Activated naive CD8-positive, alpha-beta T cell treated with anti-CD3 and anti-CD28 coated beads for 36 hours (primary cell): ENCODE results near the gene CASS4. TPM values are rescaled to one million over a fixed set of nuclear protein-coding genes. Genes with fewer than 3 reads are reported as not detected.

Source experiments
- DNase-seq: peaks from one replicate; pipeline ENCODE4 v3.0.0; 2021
- H3K27ac Mint-ChIP-seq: one replicate; pipeline ENCODE4 v1.8.0; 2022; ENCODE audit warnings: mild to moderate bottlenecking, moderate library complexity, mixed read lengths
- H3K27me3 Mint-ChIP-seq: one replicate; pipeline ENCODE4 v1.8.0; 2022; ENCODE audit warnings: mild to moderate bottlenecking, mixed read lengths
- H3K36me3 Mint-ChIP-seq: one replicate; pipeline ENCODE4 v1.8.0; 2021; ENCODE audit warnings: mild to moderate bottlenecking, mixed read lengths
- H3K4me1 Mint-ChIP-seq: one replicate; pipeline ENCODE4 v1.8.0; 2021; ENCODE audit warnings: mixed read lengths
- H3K4me3 Mint-ChIP-seq: one replicate; pipeline ENCODE4 v1.8.0; 2022; ENCODE audit warnings: mild to moderate bottlenecking, moderate library complexity, mixed read lengths
- H3K9me3 Mint-ChIP-seq: one replicate; pipeline ENCODE4 v1.8.0; 2022; ENCODE audit warnings: mixed read lengths
- total RNA-seq, 2 experiments: library from RNA; stranded (reverse); gene quantifications; one replicate each; pipeline ENCODE4 v1.2.3, GENCODE V29; 2021

CASS4 gene
- total RNA-seq, 2 experiments from 2014 or later: 3.0 to 3.4 TPM

DNA sequence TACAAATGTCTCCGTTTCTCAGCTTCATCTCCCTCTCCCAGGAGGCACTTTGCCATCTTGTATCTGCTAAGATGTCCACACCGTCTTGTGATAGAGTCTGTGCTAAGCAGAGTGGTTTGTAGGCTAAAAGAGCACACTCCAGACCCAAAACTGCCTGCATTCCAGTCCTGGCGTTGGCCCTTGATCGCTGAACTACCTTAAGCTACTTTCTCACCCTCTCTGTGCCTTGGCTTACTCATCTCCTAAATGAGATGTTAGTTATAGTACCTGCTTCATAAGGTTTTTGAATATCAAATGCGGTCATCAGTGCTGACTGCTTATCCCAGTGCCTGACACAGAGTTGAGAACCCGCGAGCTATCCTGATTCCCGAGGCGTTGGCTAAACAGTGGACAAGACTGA, 14.0 kb downstream of the CASS4 start:
- Mint-ChIP-seq H3K9me3 (no peaks in the 10 kb centered on the region), H3K4me1 (peaks cover 82% of the 10 kb centered on the region), H3K27me3 (no peaks in the 10 kb centered on the region), H3K4me3 (no peak overlapping the region), H3K36me3 (peaks cover 24% of the 10 kb centered on the region), H3K27ac (peak overlapping the region; percentile 6)
- no peak for DNase-seq

DNA sequence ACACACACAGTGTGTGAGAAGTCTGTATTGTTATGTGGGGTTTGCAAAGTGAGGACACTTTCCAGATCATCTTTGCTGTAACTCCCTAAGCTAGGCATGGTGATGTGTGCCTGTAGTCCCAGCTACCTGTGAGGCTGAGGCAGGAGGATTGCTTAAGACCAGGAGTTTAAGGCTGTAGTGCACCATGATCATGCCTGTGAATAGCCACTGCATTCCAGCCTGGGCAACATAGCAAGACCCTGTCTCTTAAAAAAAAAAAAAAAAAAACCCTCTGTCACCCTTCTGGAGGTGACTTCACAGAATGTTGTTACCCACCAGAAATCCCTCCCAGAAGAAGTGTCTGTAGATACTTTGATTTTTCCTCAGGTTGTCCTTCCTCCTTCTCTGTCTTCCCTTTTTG, 14.9 kb downstream of the CASS4 start:
- Mint-ChIP-seq H3K27ac (no peak overlapping the region), H3K4me1 (peaks cover 77% of the 10 kb centered on the region), H3K9me3 (no peaks in the 10 kb centered on the region), H3K27me3 (no peaks in the 10 kb centered on the region), H3K4me3 (no peak overlapping the region), H3K36me3 (peaks cover 19% of the 10 kb centered on the region)
- no peak for DNase-seq

DNA sequence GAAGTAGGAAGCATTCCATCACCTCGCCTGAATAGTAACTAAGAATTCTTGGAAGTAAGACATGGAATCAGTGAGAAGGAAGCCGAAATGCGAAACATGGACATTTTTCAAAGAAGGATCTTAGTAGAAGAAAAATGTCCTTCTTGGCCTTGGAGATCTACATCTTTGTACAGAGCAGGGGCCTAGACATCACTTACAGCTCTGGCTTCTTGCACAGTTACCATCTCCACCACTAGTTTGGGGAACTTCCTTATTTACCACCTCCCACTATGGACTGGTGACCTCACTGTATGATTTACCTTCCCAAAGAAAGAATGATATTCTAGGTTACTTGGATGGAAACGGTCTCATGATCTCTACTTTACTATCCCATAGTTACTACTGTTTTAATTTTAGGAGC, 15.7 kb downstream of the CASS4 start:
- Mint-ChIP-seq H3K27me3 (no peaks in the 10 kb centered on the region), H3K4me3 (no peak overlapping the region), H3K4me1 (peaks cover 71% of the 10 kb centered on the region), H3K36me3 (peaks cover 16% of the 10 kb centered on the region), H3K9me3 (no peaks in the 10 kb centered on the region), H3K27ac (peak overlapping the region; percentile 34)
- DNase-seq: no peak

DNA sequence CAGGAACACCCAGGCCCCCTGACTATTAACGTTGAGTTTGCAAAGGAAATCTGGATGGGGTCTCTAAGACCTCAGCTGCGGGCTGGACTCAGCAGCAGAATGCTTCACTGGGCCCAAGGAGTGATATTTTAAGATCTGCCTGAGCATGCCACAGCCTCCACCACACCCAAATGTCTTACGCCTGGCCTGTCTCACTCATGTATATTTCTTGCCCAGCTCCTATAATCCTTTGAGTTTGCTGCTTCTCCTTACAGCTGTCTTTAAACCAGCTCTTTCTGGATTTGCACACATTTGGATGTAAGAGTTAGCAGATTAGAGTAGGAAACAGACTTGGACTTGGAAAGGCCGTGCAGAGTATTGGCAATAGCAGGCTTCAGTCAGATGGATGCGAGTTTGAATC, 16.4 kb downstream of the CASS4 start:
- Mint-ChIP-seq H3K4me1 (peaks cover 73% of the 10 kb centered on the region), H3K4me3 (no peak overlapping the region), H3K27ac (peak overlapping the region; percentile 93), H3K9me3 (no peaks in the 10 kb centered on the region), H3K36me3 (peaks cover 18% of the 10 kb centered on the region), H3K27me3 (no peaks in the 10 kb centered on the region)
- DNase-seq: no peak

- H3K4me1 Mint-ChIP-seq: peaks cover 73% of the 10 kb centered on the region
Measured at GRCh38 chr20:56428881-56429280, 16.8 kb downstream of the CASS4 start.

DNA sequence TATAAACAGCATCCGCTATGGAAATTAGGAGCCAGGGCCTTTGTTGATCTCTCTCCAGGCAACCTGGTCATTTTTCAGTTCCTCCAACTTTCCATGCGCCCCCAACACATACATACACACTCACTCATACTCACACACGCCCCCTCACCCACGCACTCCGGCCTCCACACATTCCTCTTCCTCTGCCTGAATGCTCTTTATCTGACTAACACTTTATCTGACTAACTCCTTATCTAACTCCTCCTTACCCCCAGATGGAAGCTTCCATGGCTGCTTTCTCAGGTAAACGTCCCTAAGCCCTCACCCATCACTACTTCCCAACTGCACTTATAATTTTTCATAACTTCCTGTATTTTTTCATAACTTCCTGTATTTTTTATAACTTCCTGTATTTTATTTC, 17.4 kb downstream of the CASS4 start:
- Mint-ChIP-seq H3K4me1 (peaks cover 73% of the 10 kb centered on the region), H3K9me3 (no peaks in the 10 kb centered on the region), H3K27me3 (no peaks in the 10 kb centered on the region), H3K27ac (peak overlapping the region; percentile 93), H3K4me3 (peak overlapping the region; percentile 79), H3K36me3 (peaks cover 21% of the 10 kb centered on the region)
- peak; percentile 55 for DNase-seq

More at GRCh38 chr20:56428881-56429280, 16.8 kb downstream of the CASS4 start:
- no peaks in the 10 kb centered on the region for H3K27me3 Mint-ChIP-seq
- H3K9me3 Mint-ChIP-seq: no peaks in the 10 kb centered on the region
- H3K36me3 Mint-ChIP-seq: peaks cover 18% of the 10 kb centered on the region
- H3K4me3 Mint-ChIP-seq: peak overlapping the region; percentile 79
- DNase-seq: no peak
- peak overlapping the region; percentile 93 for H3K27ac Mint-ChIP-seq

- Mint-ChIP-seq H3K36me3 (peaks cover 21% of the 10 kb centered on the region), H3K27ac (peak overlapping the region; percentile 93), H3K4me1 (peaks cover 69% of the 10 kb centered on the region), H3K27me3 (no peaks in the 10 kb centered on the region), H3K9me3 (no peaks in the 10 kb centered on the region), H3K4me3 (peak overlapping the region; percentile 79)
- DNase-seq: no peak
Measured at GRCh38 chr20:56429941-56430340, 17.9 kb downstream of the CASS4 start.

- DNase-seq: no peak
- H3K9me3 Mint-ChIP-seq: no peaks in the 10 kb centered on the region
- peaks cover 21% of the 10 kb centered on the region for H3K36me3 Mint-ChIP-seq
- H3K27ac Mint-ChIP-seq: peak overlapping the region; percentile 93
- no peaks in the 10 kb centered on the region for H3K27me3 Mint-ChIP-seq
- H3K4me3 Mint-ChIP-seq: peak overlapping the region; percentile 79
- H3K4me1 Mint-ChIP-seq: peaks cover 71% of the 10 kb centered on the region
Measured at GRCh38 chr20:56430461-56430860, 18.4 kb downstream of the CASS4 start.

GRCh38 chr20:56430957-56431356, 18.9 kb downstream of the CASS4 start:
- peak overlapping the region; percentile 19 for H3K27ac Mint-ChIP-seq
- H3K4me1 Mint-ChIP-seq: peaks cover 71% of the 10 kb centered on the region
- H3K9me3 Mint-ChIP-seq: no peaks in the 10 kb centered on the region
- H3K36me3 Mint-ChIP-seq: peaks cover 21% of the 10 kb centered on the region
- H3K27me3 Mint-ChIP-seq: no peaks in the 10 kb centered on the region
- no peak overlapping the region for H3K4me3 Mint-ChIP-seq
- no peak for DNase-seq

GRCh38 chr20:56431471-56431870, 19.4 kb downstream of the CASS4 start:
- H3K27me3 Mint-ChIP-seq: no peaks in the 10 kb centered on the region
- H3K36me3 Mint-ChIP-seq: peaks cover 21% of the 10 kb centered on the region
- H3K9me3 Mint-ChIP-seq: no peaks in the 10 kb centered on the region
- no peak for DNase-seq
- H3K4me3 Mint-ChIP-seq: no peak overlapping the region
- H3K27ac Mint-ChIP-seq: no peak overlapping the region
- H3K4me1 Mint-ChIP-seq: peaks cover 69% of the 10 kb centered on the region

DNA sequence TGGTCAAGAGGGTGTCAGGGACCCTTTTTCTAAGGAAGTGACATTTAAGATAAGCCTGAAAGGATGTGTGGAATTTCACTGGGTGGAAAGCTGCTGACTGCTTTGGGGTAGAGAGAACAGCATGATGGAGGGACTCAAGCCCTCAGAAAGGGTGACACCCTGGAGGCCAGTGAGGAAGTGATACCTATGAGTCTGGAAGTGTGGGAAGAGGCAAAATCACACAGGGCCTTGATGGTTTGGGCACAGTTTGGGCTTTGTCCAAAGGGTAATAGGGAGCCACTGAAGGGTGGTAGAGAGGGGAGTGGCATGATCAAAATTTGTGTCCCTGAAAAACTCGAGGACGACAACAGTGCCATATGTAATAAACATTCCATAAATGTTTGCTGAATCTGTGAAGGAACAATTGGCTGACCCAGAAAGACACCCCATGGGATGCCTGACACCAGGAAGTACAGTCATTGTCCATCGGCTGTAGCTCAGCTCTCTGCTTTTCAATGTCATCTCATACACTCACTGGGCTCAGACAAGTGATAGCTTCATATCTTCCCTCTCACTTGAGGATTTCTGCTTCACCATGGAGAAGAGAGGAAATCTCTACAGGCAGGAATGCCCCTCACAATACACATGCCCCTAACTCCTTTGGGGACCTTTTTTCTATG, 21.3 kb downstream of the CASS4 start:
- Mint-ChIP-seq H3K4me1 (peaks cover 62% of the 10 kb centered on the region), H3K27ac (peak overlapping the region; percentile 85), H3K36me3 (peaks cover 26% of the 10 kb centered on the region), H3K9me3 (no peaks in the 10 kb centered on the region), H3K27me3 (no peaks in the 10 kb centered on the region), H3K4me3 (no peak overlapping the region)
- DNase-seq: no peak

DNA sequence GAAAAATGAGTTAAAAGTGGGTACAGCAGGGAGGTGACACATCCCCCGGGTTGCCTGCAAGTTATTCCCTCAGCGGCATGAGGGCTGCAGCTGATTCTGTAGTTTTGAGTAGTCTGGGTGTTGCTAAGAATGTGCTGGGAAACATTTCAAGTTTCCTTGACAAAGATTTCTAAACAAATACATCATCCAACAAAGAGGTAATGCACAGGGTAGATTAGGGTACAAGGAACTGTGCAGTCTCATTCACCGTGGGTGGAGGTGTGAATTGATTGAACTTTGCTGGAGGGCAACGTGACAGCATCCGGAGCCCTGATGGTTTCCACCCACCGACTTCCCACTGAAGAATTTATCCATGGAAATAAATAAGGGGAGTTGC, 21.8 kb downstream of the CASS4 start:
- Mint-ChIP-seq H3K36me3 (peaks cover 26% of the 10 kb centered on the region), H3K9me3 (no peaks in the 10 kb centered on the region), H3K27me3 (no peaks in the 10 kb centered on the region), H3K4me3 (no peak overlapping the region), H3K4me1 (peaks cover 60% of the 10 kb centered on the region), H3K27ac (peak overlapping the region; percentile 18)
- DNase-seq: no peak

- H3K4me1 Mint-ChIP-seq: peaks cover 59% of the 10 kb centered on the region
- H3K27ac Mint-ChIP-seq: peak overlapping the region; percentile 20
- DNase-seq: no peak
- H3K27me3 Mint-ChIP-seq: no peaks in the 10 kb centered on the region
- no peak overlapping the region for H3K4me3 Mint-ChIP-seq
- H3K36me3 Mint-ChIP-seq: peaks cover 23% of the 10 kb centered on the region
- no peaks in the 10 kb centered on the region for H3K9me3 Mint-ChIP-seq
Measured at GRCh38 chr20:56437196-56437960, 25.3 kb downstream of the CASS4 start.

- no peak for DNase-seq
- peak overlapping the region; percentile 46 for H3K27ac Mint-ChIP-seq
- no peak overlapping the region for H3K4me3 Mint-ChIP-seq
- no peaks in the 10 kb centered on the region for H3K9me3 Mint-ChIP-seq
- H3K4me1 Mint-ChIP-seq: peaks cover 58% of the 10 kb centered on the region
- no peaks in the 10 kb centered on the region for H3K27me3 Mint-ChIP-seq
- peaks cover 19% of the 10 kb centered on the region for H3K36me3 Mint-ChIP-seq
Measured at GRCh38 chr20:56438284-56438683, 26.2 kb downstream of the CASS4 start.

GRCh38 chr20:56439771-56440291, 27.8 kb downstream of the CASS4 start:
- DNase-seq: peak; percentile 39
- no peaks in the 10 kb centered on the region for H3K27me3 Mint-ChIP-seq
- peaks cover 50% of the 10 kb centered on the region for H3K4me1 Mint-ChIP-seq
- H3K36me3 Mint-ChIP-seq: peaks cover 15% of the 10 kb centered on the region
- H3K27ac Mint-ChIP-seq: peak overlapping the region; percentile 93
- no peaks in the 10 kb centered on the region for H3K9me3 Mint-ChIP-seq
- H3K4me3 Mint-ChIP-seq: peak overlapping the region; percentile 61
